ENCODE measurements around the gene PRPF40B. TPM values are rescaled to one million over a fixed set of nuclear protein-coding genes. Genes with fewer than 3 reads are reported as not detected.

The PRPF40B gene
- total and polyA plus RNA-seq, 2 of the 13 experiments (the other 11 are each of a cell fraction or from before 2014, with no cell fraction given), result 5.0 to 7.8 TPM

DNA sequence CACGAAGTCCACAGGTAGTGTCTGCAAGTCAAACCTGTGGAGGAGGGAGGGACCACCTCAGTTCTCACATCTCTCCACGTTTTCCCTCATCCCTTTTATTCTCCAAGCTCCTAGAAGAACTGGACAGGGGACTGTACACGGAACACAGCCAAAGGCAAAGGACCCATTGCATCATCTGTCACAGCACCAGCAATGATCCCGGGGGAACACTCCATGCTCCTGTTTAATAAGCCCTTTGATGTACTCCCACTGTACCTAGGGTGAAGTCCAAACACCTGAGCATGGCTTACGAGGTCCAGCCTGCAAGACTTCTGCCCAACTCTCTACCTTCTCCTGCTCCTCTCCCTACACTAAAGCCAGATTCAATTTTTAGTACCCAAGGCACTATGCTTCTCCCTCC, 26.5 kb downstream of the PRPF40B start:
- intact Hi-C loops (cut with micrococcal nuclease; ENCODE audit: unreplicated experiment) (no loop called here), in situ Hi-C loops (cut with HindIII; ENCODE audit: extremely low pct_ligation_motif_present, low pct_unique_long_range_greater_than_20kb) (no loop called here)
- FAIRE-seq (no peak), DNase-seq (ENCODE audit: low spot score) (no peak), ATAC-seq (no peak; the same call in 2 of the 3 replicates)
- H3K9me3 ChIP-seq (ENCODE audit: low read length), result no peaks in the 10 kb centered on the region
- WGBS (ENCODE audit: low lambda C conversion rate), result 22% methylated on average over 5 of the region's 5 CpGs
- peaks cover 41% of the 10 kb centered on the region for H3K4me1 ChIP-seq (ENCODE audit: insufficient read depth, low read length)
- BruUV-seq (replicated peaks), result no TSS peak
- no peak overlapping the region for H2AFZ ChIP-seq (ENCODE audit: low read length)
- H3K9ac ChIP-seq (ENCODE audit: insufficient read depth, low read depth, low read length), result no peak overlapping the region
- no peak overlapping the region for H3K27ac ChIP-seq (ENCODE audit: extremely low read length, insufficient read depth, low read length)
- H3K4me2 ChIP-seq (ENCODE audit: low read depth, low read length), result no peak overlapping the region
- no peaks in the 10 kb centered on the region for H3K27me3 ChIP-seq (ENCODE audit: control insufficient read depth in 1 of 2, insufficient read depth in 2 of 2, low read length in 2 of 2)
- no peaks in the 10 kb centered on the region for H3K36me3 ChIP-seq (replicated peaks in 1 of 2; ENCODE audit: control insufficient read depth in 1 of 2, insufficient read depth in 2 of 2, low read length in 2 of 2)
- ChIA-PET CTCF (ENCODE audit: low intra/inter-chr PET ratio, low total read pairs) (no interaction called here), POLR2A (interaction anchor here (3.3 kb wide), 1 partner anchor 91 kb away, joined by 16 read pairs; the partner anchor contains the start of gene TMBIM6)
- no peak overlapping the region for H3K4me3 ChIP-seq (replicated peaks in 1 of 3; ENCODE audit: insufficient read depth in 1 of 3, low read depth in 2 of 3, low read length in 3 of 3)
- H4K20me1 ChIP-seq (ENCODE audit: insufficient read depth, low read length), result no peaks in the 10 kb centered on the region
- no peaks in the 10 kb centered on the region for H3K79me2 ChIP-seq (ENCODE audit: insufficient read depth, low read length)
- TF ChIP-seq NR2F2 (IDR thresholded peaks at IDR 0.05; ENCODE audit: borderline replicate concordance, low read depth) (no peak), ZSCAN9 (CRISPR knock-in tag; IDR thresholded peaks at IDR 0.05; ENCODE audit: borderline replicate concordance) (no peak), ATF2 (CRISPR knock-in tag; IDR thresholded peaks at IDR 0.05) (no peak), MAFG (CRISPR knock-in tag; IDR thresholded peaks at IDR 0.05) (no peak), KAT7 (CRISPR knock-in tag; IDR thresholded peaks at IDR 0.05; ENCODE audit: borderline replicate concordance) (no peak), HDAC1 (CRISPR knock-in tag; IDR thresholded peaks at IDR 0.05) (no peak), ZNF629 (CRISPR knock-in tag; conservative IDR thresholded peaks at IDR 0.05) (no peak), SP2 (CRISPR knock-in tag; IDR thresholded peaks at IDR 0.05) (no peak), SMC3 (IDR thresholded peaks at IDR 0.05; ENCODE audit: low read length) (no peak), ETV6 (CRISPR knock-in tag; conservative IDR thresholded peaks at IDR 0.05) (no peak), ZKSCAN5 (CRISPR knock-in tag; IDR thresholded peaks at IDR 0.05) (no peak), ZNF644 (CRISPR knock-in tag; IDR thresholded peaks at IDR 0.05; ENCODE audit: low read depth) (no peak), ZNF30 (CRISPR knock-in tag; IDR thresholded peaks at IDR 0.05) (no peak), GATAD1 (CRISPR knock-in tag; IDR thresholded peaks at IDR 0.05) (no peak), ZNF546 (CRISPR knock-in tag; conservative IDR thresholded peaks at IDR 0.05) (no peak), CEBPG (CRISPR knock-in tag; IDR thresholded peaks at IDR 0.05) (peak; percentile 35; the same call in 1 of the 2 replicates), ZNF484 (CRISPR knock-in tag; IDR thresholded peaks at IDR 0.05; ENCODE audit: borderline replicate concordance, low read depth) (no peak), CEBPB (IDR thresholded peaks at IDR 0.05; ENCODE audit: borderline replicate concordance, low read depth, low read length) (peak; percentile 73; the same call in 1 of the 2 replicates), AKAP8 (CRISPR knock-in tag; IDR thresholded peaks at IDR 0.05) (no peak), ZNF264 (CRISPR knock-in tag; IDR thresholded peaks at IDR 0.05) (no peak)
- TF ChIP-seq, protein P1, sequence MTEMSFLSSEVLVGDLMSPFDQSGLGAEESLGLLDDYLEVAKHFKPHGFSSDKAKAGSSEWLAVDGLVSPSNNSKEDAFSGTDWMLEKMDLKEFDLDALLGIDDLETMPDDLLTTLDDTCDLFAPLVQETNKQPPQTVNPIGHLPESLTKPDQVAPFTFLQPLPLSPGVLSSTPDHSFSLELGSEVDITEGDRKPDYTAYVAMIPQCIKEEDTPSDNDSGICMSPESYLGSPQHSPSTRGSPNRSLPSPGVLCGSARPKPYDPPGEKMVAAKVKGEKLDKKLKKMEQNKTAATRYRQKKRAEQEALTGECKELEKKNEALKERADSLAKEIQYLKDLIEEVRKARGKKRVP (CRISPR knock-in tag; IDR thresholded peaks at IDR 0.05), result peak in 1 of 2 experiments; percentile 65; a peak in 1 of 4 replicates
- TF ChIP-seq, protein P2, sequence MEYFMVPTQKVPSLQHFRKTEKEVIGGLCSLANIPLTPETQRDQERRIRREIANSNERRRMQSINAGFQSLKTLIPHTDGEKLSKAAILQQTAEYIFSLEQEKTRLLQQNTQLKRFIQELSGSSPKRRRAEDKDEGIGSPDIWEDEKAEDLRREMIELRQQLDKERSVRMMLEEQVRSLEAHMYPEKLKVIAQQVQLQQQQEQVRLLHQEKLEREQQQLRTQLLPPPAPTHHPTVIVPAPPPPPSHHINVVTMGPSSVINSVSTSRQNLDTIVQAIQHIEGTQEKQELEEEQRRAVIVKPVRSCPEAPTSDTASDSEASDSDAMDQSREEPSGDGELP (IDR thresholded peaks at IDR 0.05; ENCODE audit: borderline replicate concordance, low read depth), result no peak
- TF ChIP-seq, protein P3, sequence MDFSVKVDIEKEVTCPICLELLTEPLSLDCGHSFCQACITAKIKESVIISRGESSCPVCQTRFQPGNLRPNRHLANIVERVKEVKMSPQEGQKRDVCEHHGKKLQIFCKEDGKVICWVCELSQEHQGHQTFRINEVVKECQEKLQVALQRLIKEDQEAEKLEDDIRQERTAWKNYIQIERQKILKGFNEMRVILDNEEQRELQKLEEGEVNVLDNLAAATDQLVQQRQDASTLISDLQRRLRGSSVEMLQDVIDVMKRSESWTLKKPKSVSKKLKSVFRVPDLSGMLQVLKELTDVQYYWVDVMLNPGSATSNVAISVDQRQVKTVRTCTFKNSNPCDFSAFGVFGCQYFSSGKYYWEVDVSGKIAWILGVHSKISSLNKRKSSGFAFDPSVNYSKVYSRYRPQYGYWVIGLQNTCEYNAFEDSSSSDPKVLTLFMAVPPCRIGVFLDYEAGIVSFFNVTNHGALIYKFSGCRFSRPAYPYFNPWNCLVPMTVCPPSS (IDR thresholded peaks at IDR 0.05), result no peak

Data from HepG2 (cell line).